ENCODE results near the gene SHMT1.
"Not testable (repeated sequence)": the region's sequence is repeated elsewhere in the genome, so short reads cannot be mapped to it uniquely, and the experiment has no call there.

Gene SHMT1

DNA sequence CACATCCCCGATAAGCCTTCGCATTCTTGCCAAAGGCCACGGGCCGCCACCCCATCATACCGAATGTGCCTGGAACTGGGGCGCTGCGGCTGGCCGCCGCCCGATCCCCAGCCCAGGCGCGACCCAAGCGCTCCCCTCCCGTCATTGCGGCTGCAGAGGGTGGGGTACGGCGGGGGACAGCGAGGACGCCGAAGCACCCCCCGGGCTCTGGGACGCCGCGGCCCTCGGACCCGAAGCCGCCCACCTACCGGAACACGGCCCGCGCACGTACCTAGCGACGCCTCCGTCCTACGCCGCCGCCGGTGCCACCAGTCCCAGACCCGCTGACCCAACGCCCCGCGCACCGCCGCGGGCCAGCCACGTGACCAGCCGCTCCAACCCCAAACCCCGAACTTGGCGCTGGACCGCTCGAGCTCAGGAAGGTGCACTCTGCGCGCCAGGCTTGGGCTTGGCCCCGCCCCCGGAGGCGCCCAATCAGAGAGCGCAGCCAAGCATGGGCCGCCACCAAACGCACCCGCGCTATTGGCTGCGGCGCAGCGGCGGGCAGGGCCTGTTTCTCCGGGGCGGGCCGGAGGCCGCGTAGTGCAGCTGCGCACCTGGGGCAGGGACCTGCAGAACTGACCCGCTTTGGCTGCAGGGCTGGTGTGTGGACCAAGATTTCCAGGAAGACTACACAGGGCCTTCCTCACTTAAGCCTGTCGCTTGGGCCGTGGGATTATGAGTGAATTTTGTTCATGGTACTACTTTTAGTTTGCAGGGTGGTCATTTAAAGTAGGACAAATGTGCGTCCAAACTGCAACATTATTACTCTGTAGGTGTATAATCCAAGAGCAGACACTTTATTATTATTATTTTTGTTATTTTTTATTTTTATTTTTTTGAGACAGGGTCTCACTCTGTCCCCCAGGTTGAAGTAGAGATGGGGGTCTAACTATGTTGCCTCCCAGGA lies at the start of gene SHMT1:
Gene SHMT1 (minus strand): TSS at position 450 of the 949 bp plus-strand sequence. CDS start 7,569 bp downstream, outside the sequence.
- DNase-seq = peak; percentile 18 to 96 (median 90)

DNA sequence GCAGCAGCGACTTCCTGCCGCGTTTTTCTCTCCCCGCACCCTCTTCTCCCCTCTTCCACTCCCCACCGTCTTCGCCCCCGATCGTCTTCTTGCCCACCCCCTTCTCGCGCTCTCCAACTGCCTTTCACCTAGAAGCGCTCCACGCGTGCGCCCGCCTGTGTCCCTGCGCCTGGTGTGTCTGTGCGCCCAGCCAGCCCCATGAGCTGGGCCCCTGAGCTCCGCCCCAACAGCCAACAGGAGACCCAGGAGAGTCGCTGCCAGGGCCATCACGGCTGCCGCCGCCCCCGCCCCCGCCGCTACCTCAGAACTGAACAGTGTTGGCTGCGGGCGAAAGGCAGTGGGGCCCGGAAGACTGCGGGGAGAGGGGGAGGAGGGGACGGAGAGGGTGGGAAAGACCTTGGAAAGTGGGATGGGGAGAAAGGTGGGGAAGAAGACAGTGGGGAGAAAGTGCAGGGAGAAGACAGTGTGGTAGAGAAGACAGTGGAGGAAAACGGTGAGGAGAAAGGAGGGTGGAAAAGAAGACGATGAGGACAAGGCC lies 48.7 kb upstream of the SHMT1 start:
- not testable (repeated sequence) for DNase-seq

DNA sequence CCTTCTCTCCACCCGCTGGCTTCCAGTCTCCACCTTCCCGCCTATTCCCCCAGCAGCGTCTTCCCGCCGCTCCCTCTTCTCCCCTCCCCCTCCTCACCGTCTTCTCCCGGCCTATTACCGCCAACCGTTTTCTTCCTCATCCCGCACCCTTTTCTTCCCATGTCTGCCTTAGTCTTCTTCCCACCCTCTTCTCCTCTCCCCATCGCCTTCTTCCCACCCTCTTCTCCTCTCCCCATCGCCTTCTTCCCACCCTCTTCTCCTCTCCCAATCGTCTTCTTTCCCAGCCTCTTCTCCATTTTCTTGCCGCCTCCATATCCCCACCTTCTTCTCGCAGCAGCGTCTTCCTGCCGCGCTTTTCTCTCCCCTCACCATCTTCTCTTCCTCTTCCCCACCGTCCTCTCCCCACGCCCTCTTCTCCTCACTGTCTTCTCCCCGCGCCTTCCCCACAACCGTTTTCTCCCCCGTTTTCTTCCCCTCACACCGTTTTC lies 48.1 kb upstream of the SHMT1 start:
- DNase-seq = peak in 8 of 51 donors; percentile 7 to 41 (median 17)

DNA sequence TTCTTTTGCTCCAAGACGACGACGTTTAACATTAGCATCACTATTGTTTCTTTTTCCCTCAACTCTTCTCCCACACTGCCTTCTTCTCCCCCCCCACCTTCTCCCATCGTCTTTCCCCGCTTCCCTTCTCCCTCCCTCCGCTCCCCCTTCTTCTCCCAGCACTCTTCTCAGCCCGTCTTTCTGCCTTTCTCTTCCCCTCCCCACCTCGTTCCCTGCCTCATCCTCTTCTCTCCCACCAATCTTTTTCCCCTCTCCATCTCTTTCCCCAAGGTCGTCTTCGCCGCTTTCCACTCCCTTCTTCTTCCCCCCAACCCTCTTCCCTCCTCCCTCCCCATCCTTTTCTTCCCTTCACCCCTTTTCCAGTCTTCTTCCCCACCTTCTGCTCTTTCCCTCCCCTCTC lies 47.4 kb upstream of the SHMT1 start:
- DNase-seq = peak in 1 of 51 donors; percentile 4

DNA sequence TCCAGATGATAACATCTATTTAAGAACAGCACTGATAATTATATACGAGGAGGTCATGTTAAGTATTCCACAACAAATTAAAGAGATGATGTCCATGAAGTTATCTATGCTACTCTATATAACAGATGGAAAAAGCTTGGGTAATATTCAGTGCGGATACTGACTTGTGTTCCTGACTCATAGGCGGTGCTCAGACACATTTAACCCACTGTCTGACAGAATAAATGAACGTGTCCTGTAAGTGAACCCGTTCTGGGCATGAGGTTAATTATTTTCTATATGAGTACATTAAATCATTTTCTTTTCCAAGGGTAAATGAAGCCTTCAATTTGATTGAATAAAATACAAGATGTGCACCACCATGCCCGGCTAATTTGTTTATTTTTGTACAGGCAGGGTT lies 46.0 kb upstream of the SHMT1 start:
- DNase-seq = not testable (repeated sequence)

DNA sequence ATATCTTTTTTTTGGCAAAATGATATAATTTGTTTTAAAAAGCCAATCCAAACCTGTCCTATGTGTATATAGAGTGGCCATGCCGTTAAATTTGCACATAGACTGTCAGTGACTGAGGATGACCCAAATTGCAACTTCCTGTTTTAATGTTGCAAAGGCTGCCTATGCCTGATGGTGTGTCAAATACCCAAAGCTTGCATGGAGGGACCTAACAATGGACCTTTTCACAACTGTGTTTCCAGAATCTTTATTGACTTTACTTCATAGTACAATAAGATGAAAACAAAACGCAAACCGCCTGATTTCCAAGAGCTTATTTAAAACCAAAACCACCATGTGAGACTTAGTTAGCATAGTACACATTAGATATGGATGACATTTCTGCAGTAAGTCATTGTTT lies 45.6 kb upstream of the SHMT1 start:
- DNase-seq = not testable (repeated sequence)

DNA sequence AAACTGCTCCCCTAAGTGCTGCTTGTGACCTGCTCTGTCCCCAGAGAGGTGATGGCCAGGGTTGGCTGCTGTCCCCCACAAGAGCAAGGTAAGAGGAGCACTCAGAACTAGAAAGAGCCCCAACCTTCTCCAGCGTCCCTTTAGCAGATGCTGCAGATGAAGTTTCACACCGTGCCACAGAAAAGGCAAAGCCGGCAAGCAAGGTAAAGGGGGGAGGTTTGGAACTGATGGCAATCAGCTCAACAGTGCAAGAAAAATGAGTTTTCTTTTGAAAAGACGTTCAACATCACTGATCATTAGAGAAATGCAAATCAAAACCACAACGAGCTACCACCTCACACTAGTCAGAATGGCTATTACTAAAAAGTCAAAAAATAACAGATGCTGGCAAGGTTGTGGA lies 40.3 kb upstream of the SHMT1 start:
- not testable (repeated sequence) for DNase-seq

DNA sequence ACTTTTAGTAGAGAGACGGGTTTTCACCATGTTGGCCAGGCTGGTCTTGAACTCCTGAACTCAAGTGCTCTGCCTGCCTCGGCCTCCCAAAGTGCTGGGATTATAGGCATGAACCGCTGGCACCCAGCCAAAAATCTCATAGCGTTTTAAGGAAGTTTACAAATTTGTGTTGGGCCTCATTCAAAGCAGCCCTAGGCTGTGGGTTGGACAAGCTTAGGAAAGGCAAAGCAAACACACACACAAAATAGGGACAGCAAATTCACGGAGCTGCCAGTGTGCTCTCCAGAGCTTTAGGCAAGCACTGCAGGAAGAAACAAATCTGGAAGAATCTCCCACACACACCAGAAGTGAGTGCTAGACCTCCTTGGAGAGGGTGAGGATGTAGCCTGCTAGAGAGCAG lies 39.8 kb upstream of the SHMT1 start:
- not testable (repeated sequence) for DNase-seq

DNA sequence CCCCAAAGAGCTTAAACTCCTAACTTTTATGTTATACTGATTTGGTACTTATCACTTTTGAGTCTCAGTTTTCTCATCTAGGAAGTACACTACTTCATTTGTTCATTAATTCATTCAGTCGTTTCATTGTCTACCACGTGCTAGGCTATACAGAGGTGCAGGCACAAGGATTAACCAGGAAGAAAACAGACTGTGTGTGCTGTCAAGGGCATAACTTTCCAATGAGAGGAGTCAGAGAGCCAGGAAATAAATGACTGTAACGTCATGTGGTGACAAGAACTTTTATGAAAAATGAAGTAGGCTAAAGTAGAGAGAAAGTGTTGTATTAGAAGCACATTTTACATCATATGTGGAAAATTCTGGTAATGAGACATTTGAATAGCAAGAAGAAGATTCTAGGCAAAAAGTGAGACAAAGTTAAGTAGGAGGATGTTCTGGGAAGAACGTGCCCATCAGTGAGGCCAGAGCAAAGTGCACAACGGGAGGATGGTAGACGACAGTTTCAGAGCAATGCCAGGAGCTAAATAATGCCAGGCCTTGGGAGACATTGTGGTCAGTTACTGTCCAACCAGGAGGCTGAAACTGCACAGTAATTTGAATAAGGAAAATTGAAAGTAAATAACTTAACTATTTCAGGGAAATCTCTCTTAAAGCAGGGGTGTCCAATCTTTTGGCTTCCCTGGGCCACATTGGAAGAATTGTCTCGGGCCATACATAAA lies 38.7 kb upstream of the SHMT1 start:
- DNase-seq = not testable (repeated sequence)

DNA sequence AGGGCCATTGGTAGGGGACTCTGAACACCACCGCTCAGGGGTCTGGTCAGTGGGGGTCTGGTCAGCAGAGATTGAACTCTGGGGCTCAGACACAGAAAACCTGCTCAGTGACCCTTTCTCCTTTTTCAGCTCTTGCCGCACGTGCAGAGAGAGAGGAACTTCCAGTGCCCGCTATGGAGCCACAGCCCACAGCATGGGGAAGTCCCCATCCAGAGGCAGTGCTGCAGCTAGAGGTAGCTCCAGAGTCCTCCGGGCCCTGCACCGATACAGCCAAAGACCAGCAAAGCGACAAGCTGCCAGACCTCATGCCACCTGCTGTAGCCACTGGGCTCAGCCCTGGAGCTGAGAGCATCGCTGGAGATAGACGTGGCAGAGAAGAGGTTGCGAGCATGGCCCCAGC lies 25.4 kb upstream of the SHMT1 start:
- not testable (repeated sequence) for DNase-seq

DNA sequence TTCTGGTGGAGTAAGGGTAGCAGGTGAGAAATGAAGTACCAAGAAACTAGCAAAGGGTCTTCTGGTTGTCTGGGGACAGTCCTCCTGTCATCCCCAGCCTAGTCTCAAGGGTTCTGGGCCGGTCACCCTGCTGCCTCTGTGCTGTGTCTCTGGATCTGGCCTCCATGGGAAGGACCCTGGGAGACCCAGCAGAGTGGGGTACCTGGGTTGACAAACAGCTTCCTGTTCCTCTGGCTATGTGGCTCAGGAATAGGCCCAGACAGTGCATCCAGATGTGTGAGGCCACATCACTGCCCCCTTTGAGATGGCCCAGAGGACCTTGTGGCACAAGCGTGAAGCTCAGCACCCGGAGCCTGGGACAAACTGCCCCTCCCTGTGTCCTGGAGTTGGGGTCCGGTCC lies 24.9 kb upstream of the SHMT1 start:
- DNase-seq = not testable (repeated sequence)

DNA sequence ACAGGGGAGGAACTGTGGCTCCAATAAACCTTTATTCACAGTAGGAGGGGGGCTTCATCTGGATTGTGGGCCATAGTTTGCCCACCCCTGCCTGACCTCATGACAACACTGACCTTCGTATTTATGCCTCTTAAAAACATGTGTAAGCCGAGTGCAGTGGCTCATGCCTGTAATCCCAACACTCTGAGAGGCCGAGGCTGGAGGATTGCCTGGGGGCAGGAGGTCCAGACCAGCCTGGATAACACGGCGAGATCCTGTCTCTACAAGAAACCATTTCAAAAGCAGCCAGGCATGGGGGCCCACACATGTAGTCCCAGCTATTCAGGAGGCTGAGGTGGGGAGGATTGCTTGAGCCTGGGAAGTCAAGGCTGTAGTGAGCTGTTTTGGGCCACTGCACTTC lies 24.2 kb upstream of the SHMT1 start:
- not testable (repeated sequence) for DNase-seq

DNA sequence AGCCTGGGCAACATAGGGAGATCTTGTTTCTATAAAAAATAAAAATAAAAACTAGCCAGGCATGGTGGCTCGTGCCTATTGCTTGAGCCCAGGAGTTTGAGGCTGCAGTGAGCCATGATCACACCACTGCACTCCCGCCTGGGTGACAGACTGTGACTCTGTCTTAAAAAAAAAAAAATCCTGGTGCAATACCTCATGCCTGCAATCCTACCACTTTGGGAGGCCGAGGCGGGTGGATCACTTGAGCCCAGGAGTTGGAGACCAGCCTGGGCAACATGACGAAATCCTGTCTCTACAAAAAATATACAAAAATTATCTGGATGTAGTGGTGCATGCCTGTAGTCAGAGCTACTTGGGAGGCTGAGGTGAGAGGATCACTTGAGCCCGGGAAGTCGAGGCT lies 20.9 kb upstream of the SHMT1 start:
- not testable (repeated sequence) for DNase-seq

DNA sequence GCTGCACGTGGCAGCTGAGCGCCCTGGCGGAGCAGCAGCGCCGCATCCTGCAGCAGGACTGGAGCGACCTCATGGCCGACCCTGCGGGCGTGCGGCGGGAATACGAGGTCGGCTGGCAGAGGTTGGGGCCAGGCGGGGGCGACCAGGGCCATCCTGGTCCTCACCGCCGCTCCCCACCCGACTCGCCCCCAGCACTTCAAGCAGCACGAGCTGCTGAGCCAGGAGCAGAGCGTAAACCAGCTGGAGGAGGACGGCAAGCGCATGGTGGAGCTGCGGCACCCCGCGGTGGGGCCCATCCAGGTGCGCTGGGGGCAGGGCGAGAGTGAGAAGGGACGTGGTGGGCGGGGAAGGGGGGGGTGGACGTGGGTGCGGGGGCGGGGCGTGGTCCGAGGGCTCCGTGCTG lies 19.7 kb upstream of the SHMT1 start:
- DNase-seq = not testable (repeated sequence)

DNA sequence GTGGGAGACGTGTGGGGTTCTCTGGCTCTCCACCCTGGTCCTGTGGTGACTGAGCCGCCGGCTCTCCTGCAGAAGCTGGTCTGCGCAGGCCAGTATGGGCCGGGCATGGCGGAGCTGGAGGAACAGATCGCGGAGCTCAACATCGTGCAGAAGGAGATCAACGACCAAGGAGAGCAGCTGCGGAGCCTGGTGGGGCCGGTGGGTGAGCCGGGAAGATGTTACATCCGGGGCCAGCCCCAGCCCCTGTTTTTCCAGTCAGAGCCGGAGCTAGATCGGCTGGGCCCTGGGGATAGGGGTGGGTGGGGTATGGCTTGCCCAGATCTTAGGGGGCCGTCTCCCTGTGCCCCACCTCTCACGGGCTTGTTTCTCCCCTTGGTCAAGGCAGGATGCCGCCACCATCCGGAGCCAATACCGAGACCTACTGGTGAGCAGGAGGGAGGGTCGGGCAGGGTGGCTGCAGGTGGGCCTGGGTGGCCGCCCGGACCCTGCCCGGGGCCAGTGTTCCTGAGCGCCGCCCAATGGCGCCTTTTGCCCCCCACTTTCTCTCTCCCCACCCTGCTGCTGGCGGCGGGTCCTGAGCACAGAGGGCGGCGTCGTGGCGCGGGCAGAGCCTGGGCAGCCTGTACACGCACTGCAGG lies 19.2 kb upstream of the SHMT1 start:
- DNase-seq = no peak

DNA sequence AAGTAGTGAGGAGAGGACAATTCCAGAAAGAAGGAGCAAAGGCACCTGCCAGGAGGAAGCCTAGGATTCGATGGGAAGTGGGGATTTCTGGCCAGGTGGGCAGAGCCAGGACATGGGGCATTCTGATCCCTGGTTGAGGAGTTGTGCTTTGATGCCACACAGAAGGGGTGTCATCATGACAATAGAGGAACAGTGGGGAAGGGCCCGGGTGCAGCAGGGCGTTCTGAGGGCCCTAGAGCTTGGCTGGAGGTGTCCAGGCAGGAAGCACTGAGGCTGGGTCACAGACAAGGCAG lies 18.5 kb upstream of the SHMT1 start:
- no peak for DNase-seq

DNA sequence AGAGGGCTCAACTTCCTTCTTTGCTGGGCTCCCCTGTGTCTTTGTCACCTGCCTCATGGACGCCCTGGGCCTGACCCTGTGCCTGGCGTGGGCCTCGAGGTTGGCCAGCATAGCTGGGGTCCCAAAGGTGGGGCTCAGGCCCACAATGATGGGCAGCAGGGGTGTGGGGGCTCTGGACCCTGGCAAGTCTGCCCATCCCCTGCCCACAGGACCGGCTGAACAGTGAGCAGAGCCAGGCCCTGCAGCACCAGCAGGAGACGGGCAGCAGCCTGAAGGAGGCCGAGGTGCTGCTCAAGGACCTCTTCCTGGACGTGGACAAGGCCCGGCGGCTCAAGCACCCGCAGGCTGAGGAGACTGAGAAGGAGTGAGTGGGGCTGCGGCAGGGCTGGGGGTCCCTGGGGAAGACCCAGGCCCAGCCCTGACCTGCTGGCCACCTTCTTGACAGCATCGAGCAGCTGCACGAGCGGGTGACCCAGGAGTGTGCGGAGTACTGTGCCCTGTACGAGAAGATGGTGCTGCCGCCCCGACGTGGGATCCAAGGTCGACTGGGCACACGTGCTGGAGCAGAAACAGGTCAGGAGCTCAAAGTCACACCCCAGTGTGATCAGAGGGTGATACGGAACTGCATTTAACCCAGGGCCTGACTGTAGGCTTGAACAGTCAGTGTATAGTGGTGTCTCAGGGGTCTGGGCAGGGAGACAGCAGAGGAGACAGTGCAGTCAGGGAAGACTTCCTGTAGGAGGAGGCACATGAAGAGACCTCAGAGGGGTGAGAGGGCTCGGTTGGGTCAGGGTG lies 18.0 kb upstream of the SHMT1 start:
- no peak for DNase-seq

DNA sequence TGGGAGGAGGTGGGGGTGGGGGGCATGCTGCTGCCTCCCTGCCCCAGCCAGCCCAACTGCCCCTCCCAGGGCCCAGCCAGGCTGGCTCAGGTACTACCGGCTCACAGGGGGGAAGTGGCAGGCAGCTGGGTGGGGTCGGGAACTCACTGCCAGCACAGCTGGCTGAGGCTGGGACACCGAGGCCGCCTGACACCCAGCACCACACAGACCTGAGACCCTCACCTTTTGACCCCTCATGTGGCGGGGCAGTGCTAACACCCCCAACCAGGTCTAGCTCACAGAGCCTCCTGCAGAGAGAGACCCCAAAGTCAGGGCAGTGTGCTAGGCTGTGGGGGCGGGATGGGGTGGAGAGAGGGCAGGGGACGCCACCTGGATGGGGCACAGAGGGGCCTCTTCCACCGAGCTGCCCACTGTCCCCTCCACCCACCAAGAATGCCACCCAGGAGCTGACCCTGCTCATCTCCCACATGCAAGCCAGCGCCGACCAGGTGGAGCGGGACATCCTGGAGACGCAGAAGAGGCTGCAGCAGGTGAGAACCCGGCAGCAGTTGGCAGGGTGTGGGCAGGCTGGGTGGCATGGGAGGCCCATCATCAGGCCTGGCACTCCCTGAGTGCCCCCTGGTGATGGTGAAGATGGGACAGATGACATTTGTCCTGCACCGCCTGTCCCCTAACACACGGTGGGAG lies 17.3 kb upstream of the SHMT1 start:
- DNase-seq = no peak

DNA sequence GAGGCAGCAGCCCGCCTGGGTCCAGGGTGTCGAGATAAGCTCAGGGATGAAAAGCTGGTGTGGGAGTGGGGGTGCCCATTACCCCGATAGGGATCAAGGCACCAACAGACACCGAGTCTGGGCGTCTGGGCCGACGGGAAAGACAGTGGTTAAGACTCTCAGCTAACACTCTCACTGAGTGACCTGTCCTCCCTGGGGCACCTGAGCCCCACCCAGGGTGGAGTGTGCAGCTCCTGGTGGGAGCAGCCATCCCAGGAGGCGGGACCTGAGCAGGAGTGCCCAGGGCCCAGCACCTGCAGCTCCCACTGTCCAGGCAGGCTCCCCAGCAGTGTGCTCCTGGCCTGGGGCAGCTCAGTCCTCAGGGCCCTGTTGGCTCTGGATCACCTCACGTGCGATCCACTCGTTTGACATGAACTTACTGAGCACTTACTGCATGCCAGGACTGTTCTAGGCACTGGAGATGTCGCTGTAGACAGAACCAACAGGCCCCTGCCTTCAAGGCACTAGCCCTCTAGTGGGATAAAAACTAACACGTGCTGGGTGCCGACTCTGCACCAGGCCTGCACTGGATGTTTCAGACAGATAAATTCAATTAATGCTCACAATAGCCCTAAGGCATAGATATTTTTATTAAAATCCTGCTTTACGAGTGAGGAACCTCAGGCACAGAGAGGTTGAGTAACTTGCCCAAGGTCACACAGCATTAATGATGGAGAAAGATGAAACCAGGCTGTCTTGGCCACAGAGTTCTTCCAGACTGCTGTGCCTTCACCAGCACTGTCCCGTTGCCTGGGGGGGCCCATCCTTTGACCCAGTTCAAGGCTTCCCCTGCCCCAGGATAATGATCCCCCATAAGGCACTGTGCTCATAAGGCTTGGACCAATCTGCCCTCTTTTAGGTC lies 16.1 kb upstream of the SHMT1 start:
- no peak for DNase-seq
